ENCODE results near the gene AGBL4.

DNA sequence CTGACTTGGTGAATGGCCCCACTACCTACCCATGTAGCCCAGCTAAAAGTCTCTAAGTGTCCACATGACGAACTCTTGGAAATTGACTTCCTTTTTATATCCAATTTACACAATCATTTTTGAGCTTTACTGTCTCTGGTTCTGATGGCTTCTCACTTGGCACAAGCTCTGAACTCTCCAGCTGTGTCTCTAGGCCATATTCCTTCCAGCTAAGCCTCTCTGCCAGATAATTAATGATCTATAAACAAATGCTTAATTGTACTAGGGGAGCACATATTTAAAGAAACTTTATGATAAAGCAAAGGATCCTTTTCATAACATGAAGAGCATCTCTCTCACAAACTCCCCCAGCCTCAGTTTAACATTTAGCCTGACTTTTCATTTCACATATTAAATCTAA lies 1230.8 kb downstream of the AGBL4 start:
- TF ChIP-seq CTCF (IDR thresholded peaks at IDR 0.05) (no peak), POLR2A (IDR thresholded peaks at IDR 0.05) (no peak), POLR2AphosphoS5 (IDR thresholded peaks at IDR 0.05) (no peak)

Data from breast epithelium (tissue), 3 donors.